ENCODE results near the gene SLC44A5. TPM values are rescaled to one million over a fixed set of nuclear protein-coding genes. Genes with fewer than 3 reads are reported as not detected.

SLC44A5 gene
- total and polyA plus RNA-seq, 7 donors: 0.01 to 7.5 (median 0.49) TPM

DNA sequence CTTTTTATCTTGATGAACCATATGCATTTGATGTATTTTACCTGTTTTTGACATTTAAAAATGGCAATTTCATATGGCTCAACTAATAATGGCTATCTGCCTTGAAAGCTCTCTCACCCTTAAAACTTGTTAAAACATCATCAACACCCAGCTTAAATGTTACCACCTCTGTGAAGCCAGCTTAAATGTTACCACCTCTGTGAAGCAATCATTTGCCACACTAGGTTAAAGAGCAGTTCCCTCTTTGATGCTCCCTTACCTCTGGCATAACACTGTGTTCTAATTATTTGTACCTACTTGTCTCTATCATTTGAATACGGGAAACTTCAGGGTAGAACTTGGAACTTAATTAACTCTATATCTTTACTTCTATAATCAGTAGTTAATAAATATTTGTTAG, 294.7 kb downstream of the SLC44A5 start:
- no peak overlapping the region for H3K27ac ChIP-seq
- no peaks in the 10 kb centered on the region for H3K9me3 ChIP-seq
- 43 to 59% (median 53%) methylated on average over 1 of the region's 1 CpG for WGBS, 3 donors
- intact Hi-C loops (cut with DNase I): no loop called here
- DNase-seq: no peak
- no peak overlapping the region for H3K4me3 ChIP-seq
- H3K36me3 ChIP-seq (ENCODE audit: insufficient read depth in 1 of 2, low read depth in 1 of 2): no peaks in the 10 kb centered on the region
- ATAC-seq: no peak
- H3K4me1 ChIP-seq: no peaks in the 10 kb centered on the region
- no peaks in the 10 kb centered on the region for H3K27me3 ChIP-seq (ENCODE audit: insufficient read depth in 3 of 3, low read length in 2 of 3)
- TF ChIP-seq, protein P1, sequence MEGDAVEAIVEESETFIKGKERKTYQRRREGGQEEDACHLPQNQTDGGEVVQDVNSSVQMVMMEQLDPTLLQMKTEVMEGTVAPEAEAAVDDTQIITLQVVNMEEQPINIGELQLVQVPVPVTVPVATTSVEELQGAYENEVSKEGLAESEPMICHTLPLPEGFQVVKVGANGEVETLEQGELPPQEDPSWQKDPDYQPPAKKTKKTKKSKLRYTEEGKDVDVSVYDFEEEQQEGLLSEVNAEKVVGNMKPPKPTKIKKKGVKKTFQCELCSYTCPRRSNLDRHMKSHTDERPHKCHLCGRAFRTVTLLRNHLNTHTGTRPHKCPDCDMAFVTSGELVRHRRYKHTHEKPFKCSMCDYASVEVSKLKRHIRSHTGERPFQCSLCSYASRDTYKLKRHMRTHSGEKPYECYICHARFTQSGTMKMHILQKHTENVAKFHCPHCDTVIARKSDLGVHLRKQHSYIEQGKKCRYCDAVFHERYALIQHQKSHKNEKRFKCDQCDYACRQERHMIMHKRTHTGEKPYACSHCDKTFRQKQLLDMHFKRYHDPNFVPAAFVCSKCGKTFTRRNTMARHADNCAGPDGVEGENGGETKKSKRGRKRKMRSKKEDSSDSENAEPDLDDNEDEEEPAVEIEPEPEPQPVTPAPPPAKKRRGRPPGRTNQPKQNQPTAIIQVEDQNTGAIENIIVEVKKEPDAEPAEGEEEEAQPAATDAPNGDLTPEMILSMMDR (IDR thresholded peaks at IDR 0.05): no peak

DNA sequence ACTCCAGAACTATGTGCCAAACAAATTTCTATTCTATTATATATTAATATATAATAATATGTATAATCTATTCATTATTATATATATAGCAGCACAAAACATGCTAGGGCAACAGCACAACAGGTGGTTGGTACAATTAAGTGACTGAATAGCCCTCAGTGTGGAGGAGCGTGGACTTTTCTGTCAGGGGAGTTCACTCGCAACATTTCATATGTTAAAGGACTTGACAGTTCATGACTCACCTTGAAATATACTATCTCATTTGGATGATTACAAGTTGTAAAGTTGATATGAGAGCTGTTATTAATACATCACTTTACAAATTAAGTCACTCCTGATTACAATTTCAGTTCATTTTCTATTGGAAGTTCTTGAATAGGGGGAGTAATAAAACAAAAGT, 298.3 kb downstream of the SLC44A5 start:
- intact Hi-C loops (cut with DNase I): no loop called here
- ATAC-seq: no peak
- Histone ChIP-seq H3K4me1 (no peaks in the 10 kb centered on the region), H3K27ac (no peak overlapping the region), H3K27me3 (ENCODE audit: insufficient read depth in 3 of 3, low read length in 2 of 3) (no peaks in the 10 kb centered on the region), H3K36me3 (ENCODE audit: insufficient read depth in 1 of 2, low read depth in 1 of 2) (no peaks in the 10 kb centered on the region), H3K4me3 (no peak overlapping the region), H3K9me3 (no peaks in the 10 kb centered on the region)
- TF ChIP-seq, protein P1 (IDR thresholded peaks at IDR 0.05): no peak
- DNase-seq: no peak
- WGBS, 3 donors: 92 to 97% (median 93%) methylated on average over 2 of the region's 2 CpGs

DNA sequence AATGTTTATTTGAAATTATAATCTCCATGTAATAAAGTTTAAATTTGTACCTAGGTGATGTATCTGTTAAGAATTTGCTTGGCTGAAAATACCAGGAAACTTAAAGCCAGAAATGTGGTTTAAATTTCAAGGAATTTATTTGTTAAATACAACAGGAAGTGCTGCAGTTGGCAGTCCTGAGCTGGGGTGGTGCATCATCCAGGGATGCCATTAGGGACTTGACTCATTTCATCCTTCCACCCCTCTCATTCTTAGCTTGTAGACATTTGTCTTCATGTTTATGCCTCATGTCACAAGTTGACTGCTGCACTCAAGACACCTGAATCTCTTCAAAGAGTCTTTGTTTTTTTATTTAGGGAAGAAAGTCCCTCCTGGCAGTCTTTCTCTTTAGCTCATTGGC, 300.8 kb downstream of the SLC44A5 start:
- TF ChIP-seq, protein P1 (IDR thresholded peaks at IDR 0.05): no peak
- Histone ChIP-seq H3K36me3 (ENCODE audit: insufficient read depth in 1 of 2, low read depth in 1 of 2) (no peaks in the 10 kb centered on the region), H3K27ac (no peak overlapping the region), H3K27me3 (ENCODE audit: insufficient read depth in 3 of 3, low read length in 2 of 3) (no peaks in the 10 kb centered on the region), H3K9me3 (no peaks in the 10 kb centered on the region), H3K4me3 (no peak overlapping the region), H3K4me1 (no peaks in the 10 kb centered on the region)
- no peak for ATAC-seq
- intact Hi-C loops (cut with DNase I): no loop called here
- no peak for DNase-seq

DNA sequence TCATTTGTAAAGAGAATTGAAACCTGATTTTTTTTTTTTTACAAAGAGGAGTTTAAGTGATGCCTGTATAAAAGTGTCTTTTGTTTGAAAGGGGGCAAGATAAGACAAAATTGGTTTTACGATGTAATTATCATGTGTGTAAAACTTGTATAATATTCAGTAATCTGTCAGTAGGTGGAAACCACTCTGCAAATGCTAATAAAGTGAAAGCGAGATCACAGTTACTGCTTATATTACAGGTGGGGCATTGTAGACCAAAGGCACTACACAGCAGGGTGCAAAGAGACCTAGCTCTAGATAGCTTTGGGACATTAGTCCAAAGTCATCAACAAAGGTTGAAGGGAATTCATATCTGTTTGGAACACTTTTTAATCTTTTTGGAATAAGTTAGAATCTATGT, 302.5 kb downstream of the SLC44A5 start:
- 75 to 84% (median 79%) methylated on average over 2 of the region's 2 CpGs for WGBS, 3 donors
- H3K4me3 ChIP-seq: no peak overlapping the region
- no peak overlapping the region for H3K27ac ChIP-seq
- no peaks in the 10 kb centered on the region for H3K4me1 ChIP-seq
- no peaks in the 10 kb centered on the region for H3K36me3 ChIP-seq (ENCODE audit: insufficient read depth in 1 of 2, low read depth in 1 of 2)
- intact Hi-C loops (cut with DNase I): no loop called here
- ATAC-seq: no peak
- TF ChIP-seq, protein P1 (IDR thresholded peaks at IDR 0.05): no peak
- H3K27me3 ChIP-seq (ENCODE audit: insufficient read depth in 3 of 3, low read length in 2 of 3): no peaks in the 10 kb centered on the region
- no peaks in the 10 kb centered on the region for H3K9me3 ChIP-seq
- no peak for DNase-seq

DNA sequence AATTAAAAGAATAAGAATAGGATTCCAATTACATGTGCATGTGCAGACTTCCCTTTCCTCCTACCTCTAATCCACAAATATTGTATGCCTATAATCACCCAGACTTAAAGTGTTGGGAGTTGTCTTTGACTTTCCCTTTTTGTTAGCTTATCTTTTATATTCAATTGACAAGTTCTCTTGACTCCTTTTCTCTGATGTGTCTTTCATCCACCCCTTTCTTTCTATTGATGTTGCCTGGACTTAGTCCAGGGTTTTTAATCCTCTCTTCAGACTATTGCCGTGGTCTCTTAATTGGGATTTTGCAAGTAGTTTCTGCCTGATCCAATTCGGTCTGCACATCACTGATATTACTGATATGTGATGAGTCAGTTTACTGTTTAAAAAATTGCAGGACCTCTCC, 305.9 kb downstream of the SLC44A5 start:
- ATAC-seq: no peak
- 72 to 86% (median 75%) methylated on average over 2 of the region's 2 CpGs for WGBS, 3 donors
- Histone ChIP-seq H3K4me1 (no peaks in the 10 kb centered on the region), H3K36me3 (ENCODE audit: insufficient read depth in 1 of 2, low read depth in 1 of 2) (no peaks in the 10 kb centered on the region), H3K9me3 (no peaks in the 10 kb centered on the region), H3K27me3 (ENCODE audit: insufficient read depth in 3 of 3, low read length in 2 of 3) (no peaks in the 10 kb centered on the region), H3K4me3 (no peak overlapping the region), H3K27ac (no peak overlapping the region)
- intact Hi-C loops (cut with DNase I): no loop called here
- DNase-seq: no peak
- TF ChIP-seq, protein P1 (IDR thresholded peaks at IDR 0.05): no peak
